HG02885 (cell line): ENCODE measurements around the gene PXN.
"Not testable (repeated sequence)": the region's sequence is repeated elsewhere in the genome, so short reads cannot be mapped to it uniquely, and the experiment has no call there.

Source experiments
- ATAC-seq: cut with Tn5 transposase; IDR thresholded peaks from one replicate; pipeline ENCODE4 v1.9.1; 2021; ENCODE audit warnings: mild to moderate bottlenecking; ENCODE audit not compliant: unreplicated experiment, poor library complexity

PXN gene

DNA sequence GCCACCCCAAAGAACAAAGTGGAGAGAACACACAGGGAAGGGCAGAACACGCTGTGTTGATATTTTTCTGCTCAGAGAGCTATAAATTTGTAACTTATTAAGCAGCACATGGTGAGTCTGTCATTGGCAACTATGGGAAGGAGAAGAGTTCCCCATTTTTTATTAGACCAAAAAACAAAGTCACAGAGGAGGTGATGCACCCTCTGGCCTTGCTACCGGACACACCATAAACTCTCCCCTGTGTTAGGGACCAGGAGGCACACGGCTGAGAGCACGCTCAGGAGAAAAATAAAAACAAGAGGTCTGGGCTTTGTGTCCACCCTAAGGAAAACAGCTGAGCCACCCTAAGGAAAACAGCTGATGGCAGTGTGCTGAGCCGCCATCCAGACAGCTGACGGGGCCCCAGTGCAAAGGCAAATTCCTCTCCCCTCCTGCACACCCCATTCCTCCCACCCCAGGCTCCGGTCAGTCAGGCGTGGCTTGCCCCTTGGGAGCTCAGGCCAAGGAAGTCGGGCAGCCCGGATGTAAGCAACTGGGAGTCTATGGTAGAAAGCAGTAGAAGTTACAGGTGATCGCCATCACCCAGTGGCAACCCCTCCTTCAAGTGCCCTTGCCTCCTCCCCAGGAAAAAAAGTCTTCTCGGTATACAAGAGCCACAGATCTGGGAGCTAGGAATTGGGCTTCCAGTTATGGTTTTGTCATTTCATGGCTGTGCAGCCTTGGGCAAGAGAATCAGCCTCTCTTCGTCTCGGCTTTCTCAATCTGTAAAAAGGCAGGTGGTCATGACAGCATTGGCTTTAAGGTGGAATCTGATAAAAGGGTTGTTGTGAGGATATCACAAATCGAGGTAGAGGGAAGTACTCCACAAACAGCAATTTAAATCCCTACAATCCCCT lies 2.4 kb downstream of the PXN start:
- no peak for ATAC-seq

DNA sequence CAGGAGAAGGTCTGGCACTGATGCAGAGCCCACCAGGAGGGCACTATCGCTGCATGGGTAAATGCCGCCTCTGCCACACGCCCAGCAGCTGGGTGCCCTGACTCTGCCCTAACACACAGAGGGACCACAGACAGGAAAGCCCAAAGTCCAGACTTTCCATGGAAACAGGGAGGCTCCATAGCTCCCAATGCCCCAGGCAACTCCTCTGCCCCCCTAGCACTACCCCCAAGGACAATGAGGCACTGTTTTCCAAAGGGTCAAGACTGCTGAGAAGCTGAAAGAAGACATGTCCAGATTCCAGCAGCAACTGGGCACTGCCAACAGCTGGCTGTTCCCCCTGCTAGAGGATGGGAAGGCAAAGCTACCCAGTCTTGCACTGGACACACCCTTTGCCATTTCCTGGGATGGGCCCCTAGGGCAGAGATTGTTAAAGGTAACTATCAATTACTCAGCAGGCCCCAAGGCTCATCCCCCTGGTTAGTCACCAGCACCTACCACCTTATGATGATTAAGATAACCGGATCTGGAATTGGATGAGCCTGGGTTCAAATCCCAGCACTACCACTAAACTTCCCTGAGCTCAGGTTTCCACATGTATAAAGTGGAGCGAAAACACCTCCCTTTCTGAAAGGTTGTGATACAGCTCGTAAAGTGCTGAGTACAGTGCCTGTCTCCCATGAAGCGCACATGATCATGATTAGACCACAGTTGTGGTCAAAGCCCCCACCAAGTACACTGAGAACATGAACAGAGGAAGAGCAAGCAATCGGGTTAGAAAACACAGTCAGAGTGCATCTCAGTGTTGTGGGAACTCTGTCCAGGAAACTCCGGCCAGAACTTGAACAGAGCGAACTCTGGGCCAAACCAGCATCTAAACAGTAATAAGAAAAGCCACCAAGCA lies 3.3 kb downstream of the PXN start:
- no peak for ATAC-seq

DNA sequence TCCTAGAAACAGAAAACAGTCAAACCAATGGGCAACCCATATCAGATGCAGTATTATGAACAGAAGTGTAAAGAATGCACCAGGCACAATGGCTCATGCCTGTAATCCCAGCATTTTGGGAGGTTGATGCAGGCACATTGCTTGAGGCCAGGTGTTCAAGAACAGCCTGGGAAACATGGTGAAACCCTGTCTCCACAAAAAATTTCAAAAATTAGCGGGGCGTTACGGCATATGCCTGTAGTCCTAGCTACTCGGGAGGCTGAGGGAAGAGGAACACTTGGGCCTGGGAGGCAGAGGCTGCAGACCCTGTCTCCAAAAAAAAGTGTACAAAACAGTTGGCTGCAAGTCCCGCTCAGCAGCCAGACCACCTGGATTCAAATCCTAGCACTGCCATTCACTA lies 4.9 kb downstream of the PXN start:
- ATAC-seq: no peak

DNA sequence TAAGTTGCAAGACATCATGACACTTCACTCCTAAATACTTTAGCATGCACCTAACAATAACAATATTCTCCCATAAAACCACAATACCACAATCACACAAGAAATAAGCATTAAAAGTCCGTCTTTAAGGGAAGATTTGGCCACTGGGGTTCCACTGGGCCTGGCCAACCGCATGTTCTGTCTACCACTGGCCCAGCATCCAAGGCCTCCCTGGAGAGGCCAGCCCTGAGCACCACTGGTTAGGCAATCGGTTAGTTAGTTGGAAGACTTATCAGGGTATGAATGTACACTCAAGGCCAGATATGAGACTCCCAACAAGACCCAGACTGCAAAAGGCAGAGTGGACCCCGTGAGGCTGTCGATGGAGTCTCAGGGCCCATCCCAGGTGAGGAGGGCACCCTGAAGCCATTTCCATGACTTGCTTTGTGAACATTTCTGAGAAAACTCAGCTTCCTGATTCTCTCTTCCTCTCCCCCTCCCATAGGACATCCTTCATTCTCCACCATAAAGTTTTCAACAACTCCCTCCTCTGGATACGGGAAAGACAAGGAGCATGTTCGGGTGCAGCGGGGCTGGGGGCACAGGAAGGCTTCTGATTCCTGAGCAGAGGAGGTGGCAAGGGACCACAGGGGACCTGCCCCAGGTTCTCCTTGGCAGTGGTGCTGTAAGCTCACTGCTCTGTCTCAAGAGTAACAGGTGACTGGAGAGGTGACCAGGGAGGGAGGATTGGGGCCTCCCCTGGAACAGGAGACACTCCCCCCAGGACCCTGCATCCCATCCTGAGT lies 5.9 kb downstream of the PXN start:
- no peak for ATAC-seq

DNA sequence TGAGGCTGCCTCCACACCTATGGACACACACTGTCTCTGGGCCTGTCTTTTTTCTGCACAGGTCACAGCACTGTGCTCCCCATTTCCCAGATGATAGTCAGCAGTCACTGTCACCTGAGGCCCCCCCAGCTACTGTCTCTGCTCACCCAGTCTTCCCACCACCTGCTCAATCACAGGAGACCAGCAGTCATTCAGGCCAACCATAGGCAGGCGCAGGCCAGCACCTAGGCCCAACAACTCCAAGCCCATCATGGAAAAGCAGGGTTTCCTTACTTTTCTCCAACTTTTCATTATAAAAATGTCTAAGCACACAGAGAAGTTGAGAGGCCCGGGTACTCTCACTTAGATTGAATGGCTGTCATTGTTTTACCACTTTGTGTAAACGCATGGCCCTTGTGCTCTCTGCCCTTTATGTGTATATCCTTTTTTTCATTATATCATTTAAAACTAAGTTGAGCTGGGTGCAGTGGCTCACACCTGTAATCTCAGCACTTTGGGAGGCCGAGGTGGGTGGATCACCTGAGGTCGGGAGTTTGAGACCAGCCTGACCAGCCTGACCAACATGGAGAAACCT lies 7.1 kb downstream of the PXN start:
- no peak for ATAC-seq

DNA sequence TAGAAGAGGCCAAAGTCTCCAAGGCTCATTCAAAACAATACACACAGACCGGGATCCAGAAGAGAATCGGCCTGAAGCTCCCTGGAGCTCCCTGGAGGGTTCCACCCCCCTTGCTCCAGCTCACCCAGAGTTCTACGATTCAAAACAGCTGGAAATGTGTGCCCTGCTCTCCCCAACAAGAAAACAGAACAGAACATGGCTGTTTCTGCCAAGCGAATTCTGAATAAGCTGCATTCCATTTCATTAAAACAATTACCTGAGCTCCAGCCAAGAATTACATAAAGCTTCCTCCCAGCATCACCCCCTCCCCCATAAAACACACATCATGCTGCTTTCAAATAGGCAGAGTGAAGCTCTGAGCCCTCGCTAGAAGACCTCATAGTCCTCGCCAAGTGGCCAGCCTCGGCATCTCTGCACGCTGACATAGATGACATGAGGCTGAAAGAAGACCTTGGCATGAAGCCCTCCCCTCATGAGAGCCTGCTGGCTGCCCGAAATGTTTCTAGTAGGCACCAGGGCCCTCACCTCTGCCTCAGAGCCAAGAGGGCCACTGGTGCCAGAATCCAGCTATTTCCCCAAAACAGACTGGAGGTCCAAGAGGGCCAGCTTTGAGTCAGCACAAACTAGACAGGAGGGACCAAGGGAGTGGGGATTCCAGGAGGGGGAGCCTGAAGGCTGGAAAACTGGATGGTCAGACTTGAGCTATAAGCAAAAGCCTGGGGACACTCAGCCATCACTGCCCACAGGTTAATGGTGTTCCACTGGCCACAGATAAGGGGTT lies 8.3 kb downstream of the PXN start:
- no peak for ATAC-seq

DNA sequence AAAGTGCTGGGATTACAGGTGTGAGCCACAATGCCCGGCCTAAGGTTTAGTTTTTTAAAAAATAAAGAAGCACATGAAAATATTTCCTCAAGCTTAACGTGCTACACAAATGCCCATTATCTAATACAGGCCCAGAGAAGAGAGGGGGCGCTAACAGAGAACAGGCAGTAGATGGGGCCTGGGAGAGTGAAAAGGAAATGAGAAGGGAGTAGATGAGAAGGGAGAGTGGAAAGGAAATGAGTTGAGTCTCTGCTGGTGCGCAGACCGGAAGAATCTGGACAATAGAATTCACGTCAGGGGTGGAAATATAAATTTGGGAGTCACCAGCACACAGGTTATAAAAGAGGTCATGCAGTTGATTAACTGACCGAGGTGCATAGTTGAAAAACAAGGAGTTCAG lies 10.7 kb downstream of the PXN start:
- ATAC-seq: no peak

DNA sequence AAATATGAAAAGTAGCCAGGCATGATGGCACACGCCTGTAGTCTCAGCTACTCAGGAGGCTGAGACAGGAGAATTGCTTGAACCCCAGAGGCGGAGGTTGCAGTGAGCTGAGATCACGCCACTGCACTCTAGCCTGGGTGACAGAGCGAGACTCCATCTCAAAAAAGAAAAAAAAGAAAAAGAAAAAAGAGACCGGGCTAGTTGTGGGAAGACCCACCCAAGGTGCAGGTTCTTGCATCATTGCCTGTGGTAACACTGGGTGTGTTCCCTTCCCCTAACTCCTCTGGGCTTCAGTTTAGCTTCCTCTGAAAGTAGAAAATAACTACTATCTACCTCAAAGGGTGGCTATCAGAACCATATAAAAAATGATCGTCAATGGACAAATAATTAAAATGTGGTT lies 12.2 kb downstream of the PXN start:
- ATAC-seq: not testable (repeated sequence)

DNA sequence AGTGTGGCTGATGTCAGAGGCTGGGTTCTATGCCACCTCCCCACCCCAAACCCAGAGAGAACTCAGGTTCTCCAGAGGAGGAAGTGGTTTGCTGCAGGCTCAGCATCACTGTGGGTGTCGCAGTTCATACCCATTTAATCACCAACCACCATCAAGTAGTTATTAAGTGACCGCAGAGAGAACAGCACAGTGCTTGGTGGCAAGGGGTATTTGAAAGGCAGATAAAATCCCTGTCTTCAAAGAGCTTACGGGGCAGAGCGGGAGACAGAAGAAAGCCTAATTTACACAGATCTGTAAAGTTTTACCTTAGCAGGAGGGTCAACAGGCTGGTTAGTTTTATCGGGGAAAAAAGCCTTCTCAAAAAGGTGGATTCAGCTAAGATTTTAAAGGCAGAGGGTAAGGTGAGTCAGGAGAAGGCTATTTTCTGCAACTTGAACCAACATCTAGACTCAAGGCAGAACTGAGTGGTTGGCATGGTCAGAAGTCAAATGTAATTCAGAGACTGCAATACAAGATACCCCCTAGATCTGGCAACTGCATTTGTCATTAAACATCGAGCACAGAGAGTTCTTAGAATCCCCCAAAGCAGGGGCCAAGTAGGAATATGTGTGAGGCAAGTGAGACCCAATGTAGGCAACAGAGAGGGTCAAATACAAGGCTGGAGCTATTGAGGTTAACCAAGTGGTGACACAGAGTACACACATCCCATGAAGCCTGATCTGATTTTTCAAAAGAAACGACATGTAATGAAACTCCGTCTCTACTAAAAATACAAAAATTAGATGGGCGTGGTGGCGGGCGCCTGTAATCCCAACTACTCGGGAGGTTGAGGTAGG lies 13.2 kb downstream of the PXN start:
- no peak for ATAC-seq

DNA sequence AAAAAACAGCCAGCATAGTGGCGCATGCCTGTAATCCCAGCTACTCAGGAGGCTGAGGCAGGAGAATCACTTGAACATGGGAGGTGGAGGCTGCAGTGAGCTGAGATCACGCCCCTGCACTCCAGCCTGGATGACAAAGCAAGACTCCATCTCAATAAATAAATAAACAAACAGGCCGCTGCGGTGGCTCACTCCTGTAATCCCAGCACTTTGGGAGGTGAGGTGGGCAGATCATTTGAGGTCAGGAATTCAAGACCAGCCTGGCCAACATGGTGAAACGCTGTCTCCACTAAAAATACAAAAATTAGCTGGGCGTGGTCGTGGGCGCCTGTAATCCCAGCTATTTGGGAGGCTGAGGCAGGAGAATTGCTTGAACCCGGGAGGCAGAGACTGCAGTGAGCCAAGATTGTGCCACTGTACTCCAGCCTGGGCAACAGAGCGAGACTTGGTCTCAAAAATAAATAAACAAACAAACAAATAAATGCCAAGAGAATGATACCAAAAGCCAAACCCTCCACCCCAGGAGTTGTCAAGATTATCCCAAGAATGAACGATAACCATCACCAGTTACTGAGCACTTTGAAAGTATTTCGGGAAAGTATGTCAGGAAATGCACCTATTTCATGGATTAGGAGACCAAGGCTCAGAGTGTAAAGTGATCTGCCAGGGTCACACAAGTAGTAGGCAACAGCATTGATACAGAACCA lies 14.0 kb downstream of the PXN start:
- ATAC-seq: not testable (repeated sequence)

DNA sequence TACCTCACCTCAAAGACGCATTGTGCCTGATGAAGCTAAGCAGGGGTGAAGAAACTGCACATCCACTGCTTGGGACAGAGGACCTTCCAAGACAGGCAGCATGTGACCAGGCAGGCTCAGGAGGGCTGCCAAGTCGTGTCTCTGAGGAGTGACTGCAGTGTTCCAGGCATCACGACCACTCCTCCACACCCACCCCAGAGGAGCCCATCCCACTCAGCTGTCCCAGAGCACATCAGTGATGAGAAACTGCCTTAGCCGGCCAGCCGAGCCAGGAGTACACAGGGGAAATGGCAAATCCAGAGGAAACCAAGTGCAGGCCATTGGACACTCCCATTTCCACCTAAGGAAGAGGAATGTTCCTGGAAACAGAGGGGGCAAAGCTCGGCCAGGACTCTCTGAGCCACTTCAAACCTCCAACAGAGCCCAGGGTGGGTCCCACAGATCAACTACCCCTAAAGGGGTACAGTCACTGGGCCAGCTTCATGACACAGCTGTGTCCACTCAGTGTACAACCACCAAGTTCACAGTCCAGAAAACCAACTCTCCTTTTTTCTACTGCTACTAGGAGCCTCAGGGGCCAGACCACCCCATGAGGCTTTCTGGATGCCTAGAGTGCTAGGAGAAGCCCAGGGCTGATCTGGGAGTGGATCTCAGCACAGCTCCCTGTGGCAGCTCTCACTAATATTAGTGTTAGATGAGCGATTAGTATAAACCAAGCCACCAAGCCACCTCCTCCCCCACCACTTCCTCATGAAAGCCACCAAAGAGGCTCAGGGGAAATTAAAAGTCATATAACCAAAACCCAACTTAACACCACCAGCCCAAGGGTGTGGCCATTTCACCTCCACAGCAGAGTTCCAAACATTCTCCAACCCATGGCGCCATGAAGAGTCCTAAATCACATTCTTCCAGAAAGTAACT lies 15.4 kb downstream of the PXN start:
- ATAC-seq: no peak

DNA sequence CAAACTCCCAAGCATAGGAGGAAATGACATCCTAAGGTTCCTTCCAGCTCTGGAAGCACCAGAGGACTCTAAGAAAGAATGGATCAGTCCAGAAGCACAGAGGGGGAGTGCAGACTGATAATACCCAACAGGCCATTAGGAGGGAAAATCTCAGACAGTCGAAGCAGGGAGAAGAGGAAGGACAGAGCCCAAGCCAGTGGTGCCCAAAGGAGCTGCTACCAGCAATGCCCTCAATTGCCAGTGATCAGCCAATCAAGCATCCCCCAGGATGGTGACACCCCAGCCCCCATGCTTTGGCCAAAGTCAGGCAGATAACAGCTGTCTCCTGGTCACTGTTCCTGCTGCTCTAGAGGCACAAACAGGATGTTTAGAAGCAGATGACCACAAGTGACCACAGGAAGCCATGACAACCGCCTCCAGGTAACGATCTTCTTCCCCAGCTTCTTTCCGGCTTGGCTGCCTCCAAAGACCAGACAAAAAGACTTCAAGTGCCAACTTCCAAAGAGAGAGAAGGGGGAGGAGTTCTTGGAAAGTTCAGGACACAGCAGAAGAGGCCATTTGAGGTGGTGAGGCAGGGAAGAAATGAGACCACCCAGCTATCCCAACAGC lies 16.2 kb downstream of the PXN start:
- no peak for ATAC-seq

DNA sequence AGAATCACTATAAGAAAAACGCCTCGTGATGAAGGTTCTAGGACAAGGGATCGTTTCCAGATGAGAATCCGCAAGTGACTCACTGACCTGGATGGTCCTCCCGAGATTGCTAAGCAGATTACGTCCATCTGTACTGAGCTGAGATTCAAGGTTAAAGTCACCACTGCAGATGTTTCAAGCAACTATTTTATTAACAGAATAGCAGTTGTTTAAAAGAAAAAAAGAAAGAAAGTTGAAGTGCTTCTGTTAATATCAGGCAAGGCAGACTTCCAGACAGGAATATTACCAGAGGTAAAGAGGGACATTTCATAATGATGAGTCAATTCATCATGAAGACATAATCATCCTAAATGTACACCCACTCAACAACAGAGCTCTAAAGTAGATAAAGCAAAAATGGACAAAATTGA lies 17.9 kb downstream of the PXN start:
- no peak for ATAC-seq

DNA sequence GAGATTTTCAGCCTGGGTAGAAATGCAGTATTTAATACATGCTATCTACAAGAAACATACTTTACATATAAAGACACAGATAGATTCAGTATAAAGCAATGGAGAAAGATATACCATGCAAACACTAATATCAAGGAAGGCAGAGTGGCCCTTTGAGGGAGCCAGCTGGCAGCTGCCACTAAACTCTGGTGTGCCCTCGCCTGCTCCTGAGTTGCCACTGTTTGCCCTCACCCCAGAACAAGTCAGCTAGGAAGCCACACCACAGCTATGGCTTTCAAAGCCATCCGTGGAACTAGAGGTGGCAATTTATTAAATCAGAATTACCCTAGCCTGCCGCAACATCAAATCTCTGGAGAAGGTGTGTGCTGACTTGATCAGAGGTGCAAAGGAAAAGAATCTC lies 18.3 kb downstream of the PXN start:
- ATAC-seq: no peak

DNA sequence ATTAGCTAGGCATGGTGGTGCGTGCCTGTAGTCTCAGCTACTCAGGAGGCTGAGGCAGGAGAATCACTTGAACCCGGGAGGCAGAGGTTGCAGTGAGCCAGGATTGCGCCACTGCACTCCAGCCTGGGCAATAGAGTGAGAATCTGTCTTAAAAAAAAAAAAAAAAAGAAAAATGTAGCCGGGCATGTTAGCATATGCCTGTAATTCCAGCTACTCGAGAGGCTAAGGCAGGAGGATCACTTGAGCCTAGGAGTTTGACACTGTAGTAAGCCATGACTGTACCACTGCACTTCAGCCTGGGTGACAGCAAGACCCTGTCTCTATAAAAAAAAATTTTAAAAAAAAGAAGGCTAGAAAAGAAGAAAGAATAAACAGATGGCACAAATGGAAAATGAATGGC lies 18.8 kb downstream of the PXN start:
- ATAC-seq: not testable (repeated sequence)

DNA sequence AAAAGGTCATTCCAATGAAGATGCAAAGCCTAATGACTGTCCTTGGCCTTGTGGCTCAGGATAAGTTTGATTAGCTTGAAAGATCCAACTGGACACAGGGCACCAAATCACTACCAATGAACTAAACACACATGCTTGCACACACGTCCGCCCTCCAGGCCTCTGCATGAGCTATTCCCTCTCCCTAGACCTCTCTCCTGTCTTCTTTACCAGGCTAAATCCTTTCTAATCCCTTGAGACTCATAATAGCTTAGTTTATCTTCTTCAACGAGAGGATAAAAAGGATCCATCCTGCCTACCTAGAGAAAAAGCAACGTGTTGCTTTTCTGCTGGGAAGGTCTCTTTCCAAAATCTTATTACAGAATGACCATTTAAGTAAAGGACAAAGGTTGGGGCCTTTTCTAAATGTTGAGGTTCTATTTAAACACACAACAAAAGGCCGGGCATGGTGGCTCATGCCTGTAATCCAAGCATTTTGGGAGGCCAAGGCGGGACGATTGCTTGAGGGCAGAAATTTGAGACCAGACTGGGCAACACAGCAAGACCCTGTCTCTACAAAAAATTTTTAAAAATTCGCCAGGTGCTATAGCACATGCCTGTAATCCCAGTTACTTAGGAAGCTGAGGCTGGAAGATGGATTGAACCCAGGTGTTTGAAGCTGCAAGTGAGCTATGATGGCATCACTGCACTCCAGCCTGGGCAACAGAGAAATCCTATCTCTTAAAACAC lies 22.4 kb downstream of the PXN start:
- no peak for ATAC-seq
